Tongue (tissue), 2 donors: Measurements from ENCODE around the gene MIEF2. TPM values are rescaled to one million over a fixed set of nuclear protein-coding genes. Genes with fewer than 3 reads are reported as not detected.
A peak's percentile ranks its signal among the peaks of the same experiment; 100 is the strongest.
"Not testable (repeated sequence)": the region's sequence is repeated elsewhere in the genome, so short reads cannot be mapped to it uniquely, and the experiment has no call there.

Source experiments
- DNase-seq: peaks from one replicate; pipeline ENCODE4 v3.0.0-alpha.2; 2015
- total RNA-seq: library from RNA; depleted of rRNA; stranded (reverse); fragments of >200 nt; gene quantifications from one replicate; pipeline ENCODE4 v1.2.3, GENCODE V29; 2014

Gene MIEF2, protein sequence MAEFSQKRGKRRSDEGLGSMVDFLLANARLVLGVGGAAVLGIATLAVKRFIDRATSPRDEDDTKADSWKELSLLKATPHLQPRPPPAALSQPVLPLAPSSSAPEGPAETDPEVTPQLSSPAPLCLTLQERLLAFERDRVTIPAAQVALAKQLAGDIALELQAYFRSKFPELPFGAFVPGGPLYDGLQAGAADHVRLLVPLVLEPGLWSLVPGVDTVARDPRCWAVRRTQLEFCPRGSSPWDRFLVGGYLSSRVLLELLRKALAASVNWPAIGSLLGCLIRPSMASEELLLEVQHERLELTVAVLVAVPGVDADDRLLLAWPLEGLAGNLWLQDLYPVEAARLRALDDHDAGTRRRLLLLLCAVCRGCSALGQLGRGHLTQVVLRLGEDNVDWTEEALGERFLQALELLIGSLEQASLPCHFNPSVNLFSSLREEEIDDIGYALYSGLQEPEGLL
- total RNA-seq: 26.6 TPM

DNA sequence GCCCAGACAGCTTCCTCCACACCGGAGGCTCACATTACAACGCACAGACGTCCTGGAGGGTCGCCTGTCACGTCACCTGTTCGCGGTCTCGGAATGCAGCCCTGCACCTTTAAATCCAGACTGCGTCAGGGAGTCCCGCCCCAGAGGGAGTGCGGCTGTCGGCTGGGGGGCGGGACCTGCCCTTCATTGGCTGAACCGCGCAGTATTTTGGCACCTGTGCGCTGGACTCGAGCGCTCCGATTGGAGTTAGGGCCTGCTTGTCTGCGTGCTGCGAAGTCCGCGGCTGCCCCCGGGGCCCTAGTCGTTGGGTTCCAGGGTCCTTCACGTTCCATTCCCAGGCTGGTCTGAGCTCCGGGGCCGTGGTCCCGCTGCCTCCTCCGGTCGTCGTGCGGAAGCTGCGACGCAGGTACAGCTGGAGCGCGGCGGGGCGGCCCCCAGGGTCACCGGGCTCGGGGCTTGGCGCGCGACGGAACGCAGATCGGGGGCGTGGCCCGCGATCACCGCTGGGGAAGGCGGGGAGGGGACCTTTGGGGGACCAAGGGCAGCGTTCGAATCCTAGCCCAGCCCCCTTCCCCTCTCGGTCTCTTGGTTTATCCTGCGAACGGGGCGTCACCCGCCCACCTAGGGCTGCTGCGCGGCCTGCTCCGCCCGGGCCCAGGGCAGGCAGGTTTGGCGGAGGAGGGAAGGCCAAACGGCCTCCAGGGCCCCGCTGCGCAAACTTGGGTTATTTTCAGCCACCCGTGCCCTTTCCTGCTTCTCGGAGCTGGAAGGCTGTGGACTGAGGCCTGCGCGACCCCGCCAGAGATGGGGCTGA, at the start of gene MIEF2:
Gene MIEF2 (plus strand): TSS at position 331 of the 814 bp plus-strand sequence. CDS start 2,059 bp downstream, outside the sequence.
- DNase-seq: peak; percentile 98

DNA sequence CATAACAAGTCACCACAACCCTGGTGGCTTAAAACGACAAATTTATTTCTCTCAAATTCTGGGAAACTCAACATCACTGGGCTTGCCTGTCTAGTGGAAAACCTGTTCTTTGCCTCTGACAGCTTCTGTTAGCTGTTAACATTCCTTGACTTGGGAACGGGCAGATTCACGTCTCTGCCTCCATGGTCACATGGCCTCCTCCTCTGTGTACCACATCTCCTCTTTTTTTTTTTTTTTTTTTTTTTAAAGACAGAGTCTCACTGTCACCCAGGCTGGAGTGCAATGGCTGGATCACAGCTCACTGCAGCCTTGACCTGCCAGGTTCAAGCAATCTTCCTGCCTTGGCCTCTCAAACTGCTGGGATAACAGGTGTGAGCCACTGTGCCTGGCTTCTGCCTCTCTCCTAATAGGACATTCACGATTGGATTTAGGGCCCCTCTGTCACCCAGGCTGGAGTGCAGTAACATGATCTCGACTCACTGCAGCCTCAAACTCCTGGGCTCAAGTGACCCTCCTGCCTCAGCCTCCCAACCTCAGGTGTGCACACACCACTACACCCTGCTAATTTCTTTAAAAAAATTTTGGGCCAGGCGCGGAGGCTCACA, 46.7 kb upstream of the MIEF2 start:
- DNase-seq: peak; percentile 13

DNA sequence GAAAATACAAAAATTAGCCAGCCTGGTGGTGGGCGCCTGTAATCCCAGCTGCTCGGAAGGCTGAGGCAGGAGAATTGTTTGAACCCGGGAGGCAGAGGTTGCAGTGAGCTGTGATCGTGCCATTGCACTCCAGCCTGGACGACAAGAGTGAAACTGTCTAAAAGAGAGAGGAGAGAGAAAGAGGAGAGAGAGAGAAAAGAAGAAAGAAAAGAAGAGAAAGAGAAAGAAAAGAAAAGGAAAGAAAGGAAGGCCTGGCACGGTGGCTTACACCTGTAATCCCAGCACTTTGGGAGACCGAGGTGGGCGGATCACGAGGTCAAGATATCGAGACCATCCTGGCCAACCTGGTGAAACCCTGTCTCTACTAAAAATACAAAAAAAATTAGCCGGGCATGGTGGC, 43.6 kb upstream of the MIEF2 start:
- not testable (repeated sequence) for DNase-seq

DNA sequence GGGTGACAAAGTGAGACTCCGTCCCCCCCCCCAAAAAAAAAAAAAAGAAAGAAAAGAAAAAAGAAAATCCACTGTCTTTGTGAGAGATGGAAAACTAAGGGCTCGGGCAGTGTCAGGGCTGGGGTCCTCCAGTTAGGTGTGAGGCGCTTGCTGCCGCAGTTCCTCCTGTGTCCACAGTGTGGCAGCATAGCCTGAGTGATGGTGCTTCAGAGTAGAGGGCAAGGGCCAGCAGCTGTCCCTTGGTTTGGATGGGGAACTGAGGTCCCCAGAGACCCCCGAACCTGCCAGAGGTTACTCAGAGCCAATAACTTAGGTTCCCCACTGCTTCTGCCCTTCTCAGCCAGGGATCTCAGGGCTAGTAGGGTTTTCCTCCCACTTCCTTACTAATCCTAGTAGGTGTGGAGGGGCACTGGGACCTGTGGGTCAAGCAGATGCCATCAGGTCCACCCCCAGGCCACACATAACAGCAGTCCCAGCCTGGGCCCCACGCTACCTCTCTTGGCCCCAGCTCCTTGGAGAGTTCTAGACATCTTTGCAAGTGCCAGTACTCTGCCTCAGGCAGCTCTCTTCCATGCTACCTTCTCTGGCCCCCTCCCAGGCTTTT, 42.9 kb upstream of the MIEF2 start:
- DNase-seq: peak; percentile 86

DNA sequence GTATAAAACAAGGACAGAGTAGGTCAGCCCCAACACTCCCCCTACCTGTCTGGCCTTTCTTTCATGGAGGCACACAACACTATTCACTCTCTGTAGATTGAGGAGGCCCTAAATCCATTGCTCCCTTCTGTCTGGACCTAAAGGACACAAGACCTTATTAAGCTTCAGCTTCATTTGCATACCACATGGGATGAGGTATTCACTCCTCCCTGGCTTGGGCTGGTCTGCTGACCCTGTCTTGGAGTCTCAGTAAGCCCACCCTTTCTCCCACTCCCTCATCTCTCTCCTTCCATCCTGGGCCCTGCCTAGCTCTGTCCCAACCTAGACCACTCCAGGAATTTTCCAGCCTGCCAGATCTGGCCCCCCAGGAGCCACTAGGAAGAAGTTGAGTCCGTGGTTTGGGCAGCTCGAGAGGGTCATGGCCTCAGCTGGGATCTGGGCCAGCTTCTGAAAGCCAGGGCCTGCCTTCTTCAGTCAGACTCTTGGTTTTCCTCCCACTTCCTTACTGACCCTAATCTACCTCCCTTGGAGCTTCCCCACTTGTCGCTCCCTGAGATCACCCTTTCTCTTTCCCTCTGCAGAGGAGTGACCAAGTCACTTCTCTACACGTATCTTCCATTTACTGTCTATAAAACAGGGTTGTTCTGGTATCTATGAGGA, 41.6 kb upstream of the MIEF2 start:
- DNase-seq: peak; percentile 17

DNA sequence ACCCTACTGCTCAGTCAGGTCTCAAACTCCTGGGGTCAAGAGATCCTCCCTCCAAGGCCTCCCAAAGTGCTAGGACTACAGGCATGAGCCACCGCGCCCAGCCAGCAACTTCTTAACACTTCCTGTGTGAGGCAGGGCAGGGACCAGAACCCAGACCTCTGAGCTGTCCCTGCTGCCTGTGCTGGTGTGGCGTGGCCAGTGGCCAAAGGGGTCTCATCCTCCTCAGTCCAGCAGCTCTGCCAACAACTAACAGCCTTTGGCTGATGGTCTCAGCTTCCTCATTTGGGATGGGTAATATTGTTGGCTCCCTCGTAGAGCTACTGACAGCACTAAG, 36.4 kb upstream of the MIEF2 start:
- DNase-seq: no peak

DNA sequence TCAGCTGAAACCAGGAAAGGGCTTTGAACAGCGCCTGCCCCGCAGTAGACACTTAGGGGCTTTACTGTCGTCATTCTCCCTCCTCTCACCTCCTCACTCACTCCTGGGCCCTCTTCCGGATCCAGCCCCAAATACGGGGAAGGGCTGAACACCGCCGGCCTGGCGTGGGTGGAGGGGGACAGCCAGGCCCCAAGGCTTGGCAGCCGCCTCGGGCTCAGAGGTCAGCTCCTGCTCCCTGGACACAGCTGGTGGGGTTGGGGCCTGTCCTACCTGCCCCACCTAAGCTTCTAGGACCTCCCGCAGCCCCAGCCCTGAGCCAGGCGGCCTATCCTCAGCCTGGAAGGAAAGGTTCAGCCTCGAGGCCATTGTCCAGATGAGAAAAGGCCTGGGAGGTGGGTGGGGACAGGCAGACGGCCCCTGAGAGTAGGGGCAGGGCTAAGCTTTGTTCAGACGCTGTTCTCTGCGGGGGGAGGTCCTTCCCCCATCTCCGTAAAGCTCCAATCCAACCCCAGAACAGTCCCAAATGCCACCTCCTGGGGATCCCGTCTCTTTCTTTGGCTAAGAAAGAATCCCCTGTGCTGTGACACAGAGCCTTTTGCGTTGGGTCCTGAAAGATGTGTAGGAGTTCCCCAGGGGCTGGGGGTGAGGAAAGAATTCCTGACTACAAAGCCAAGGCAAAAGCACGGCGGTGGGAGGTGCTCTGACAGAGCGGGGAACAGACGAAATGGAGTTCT, 35.9 kb upstream of the MIEF2 start:
- peak; percentile 67 for DNase-seq

DNA sequence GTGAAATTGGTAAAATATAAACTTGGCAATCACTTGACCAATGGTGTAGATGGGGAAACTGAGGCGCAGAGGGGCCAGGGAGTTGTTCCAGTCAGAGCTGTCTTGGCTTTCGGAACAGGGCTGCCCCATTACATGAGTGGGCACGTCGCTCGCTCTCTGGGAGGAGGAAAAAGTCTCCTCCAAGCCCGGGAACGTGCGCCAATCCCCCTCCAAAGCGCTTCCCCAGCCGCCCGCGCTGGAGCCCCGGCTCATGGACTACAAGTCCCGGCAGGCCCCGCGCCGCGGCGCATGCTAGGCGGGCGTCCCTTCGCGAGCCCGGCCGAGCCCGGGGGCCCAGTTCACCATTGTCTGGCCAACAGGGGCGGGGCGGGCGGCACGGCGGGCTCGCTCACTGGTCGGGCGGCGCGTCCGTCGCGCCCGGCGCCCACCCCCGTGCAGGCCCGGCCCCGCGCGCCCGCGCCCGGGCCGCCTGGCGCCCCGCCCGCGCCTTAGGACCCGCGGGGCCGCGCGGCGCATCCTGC, 35.3 kb upstream of the MIEF2 start, which contains the start of gene LLGL1:
Gene LLGL1 (plus strand): TSS at position 515 of the 521 bp plus-strand sequence. CDS start 48 bp downstream, outside the sequence.
- DNase-seq: peak; percentile 98

DNA sequence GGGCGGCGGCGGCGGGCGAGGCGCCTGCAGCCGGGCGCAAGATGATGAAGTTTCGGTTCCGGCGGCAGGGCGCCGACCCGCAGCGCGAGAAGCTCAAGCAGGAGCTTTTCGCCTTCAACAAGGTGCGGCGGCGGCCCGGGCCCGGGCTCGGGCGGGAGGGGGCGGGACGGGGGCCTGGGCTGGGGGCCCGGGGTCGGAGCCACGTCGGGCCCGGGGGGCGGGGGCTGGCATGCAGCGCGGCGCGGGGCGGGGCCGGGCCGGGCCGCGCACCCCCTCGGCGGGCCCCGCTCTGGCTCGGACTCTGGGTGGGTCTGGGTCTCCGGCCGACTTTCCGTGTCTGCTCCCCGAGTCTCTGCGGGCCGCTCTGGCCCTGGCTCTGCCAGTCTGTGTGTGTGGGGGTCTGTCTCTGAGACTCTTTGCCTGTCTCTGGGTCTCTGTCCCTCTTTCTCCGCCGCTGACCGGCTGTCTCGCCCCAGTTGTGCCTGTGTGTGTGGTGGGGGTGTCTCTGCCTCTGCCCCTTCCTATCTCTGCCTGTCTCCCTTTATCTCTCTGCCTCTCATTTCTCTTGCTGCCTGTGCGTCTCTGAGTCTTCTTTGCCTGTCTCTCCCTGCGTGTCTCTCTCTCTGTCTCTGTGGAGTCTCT, 34.7 kb upstream of the MIEF2 start:
- peak; percentile 64 for DNase-seq

DNA sequence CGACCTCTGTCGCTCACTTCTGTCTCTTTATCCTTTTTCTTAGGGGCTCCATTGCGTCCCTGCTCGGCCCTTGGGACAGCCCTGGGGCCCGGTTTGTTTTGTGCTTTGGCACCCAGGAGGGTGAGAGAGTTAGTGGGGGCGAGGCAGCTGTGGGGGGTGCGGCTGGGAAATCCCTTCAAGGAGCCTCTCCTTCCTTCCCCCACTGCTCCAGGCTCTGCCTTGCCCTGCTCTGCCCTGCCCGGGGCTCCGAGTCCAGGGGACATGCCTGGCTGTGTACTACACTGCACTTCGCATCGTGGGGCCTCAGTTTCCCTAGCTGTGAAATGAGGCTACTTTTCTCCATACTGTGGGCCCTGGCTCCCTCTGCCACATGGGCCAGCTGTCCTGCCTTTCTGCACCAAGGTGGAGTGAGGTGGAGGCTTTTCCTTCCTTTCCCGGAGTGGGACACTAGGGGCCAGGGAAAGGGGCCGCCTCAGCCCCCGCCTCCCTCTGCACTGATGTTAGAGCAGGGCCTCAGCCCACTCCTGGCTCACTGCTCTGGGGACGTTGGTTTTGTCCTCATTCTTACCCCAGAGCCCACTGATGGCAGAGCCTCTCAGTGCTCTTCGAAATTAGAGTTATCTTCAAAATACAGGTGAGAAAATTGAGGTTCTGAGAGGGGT, 34.0 kb upstream of the MIEF2 start:
- no peak for DNase-seq

DNA sequence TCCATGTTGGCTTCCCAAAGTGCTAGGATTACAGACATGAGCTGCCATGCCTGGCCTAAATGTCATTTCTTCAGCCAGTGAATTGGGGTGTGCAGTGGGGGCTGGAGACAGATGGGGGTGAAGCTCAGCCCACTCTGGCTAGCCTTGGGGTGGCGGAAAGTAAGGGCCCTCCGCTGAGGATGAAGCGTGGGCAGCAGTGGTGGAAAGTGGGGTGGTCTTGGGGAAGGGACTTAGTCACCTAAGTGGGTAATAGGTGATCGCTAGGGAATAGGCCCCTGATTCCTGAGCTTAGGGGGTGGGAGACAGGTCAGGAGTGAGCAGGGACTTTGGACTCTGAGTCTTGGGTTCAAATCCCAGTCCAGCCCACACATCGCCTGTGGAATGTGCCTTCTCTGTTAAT, 32.8 kb upstream of the MIEF2 start:
- no peak for DNase-seq

DNA sequence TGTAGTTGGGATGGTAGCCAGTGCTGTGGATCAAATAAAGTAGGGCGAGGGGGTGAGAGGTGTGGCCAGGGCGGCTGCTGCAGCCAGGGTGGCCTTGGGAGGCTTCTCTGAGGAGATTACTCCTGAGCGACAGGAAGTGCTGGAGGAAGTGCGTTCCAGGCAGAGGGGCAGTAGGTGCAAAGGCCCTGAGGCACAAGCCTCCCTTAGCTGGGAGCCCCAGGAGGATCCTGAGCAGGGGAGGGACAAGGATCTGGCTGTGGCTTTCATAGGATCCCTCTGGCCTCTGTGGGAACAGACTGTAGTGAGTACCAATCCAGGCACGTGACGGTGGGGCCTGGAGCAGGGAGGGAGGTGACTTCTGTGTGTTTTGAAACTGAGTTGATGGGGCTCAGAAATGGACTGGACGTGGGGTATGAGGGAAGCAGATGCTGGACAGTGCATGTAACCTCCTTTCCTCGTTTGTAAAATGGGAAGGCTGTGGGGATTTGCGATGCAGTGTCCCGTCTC, 32.2 kb upstream of the MIEF2 start:
- no peak for DNase-seq

DNA sequence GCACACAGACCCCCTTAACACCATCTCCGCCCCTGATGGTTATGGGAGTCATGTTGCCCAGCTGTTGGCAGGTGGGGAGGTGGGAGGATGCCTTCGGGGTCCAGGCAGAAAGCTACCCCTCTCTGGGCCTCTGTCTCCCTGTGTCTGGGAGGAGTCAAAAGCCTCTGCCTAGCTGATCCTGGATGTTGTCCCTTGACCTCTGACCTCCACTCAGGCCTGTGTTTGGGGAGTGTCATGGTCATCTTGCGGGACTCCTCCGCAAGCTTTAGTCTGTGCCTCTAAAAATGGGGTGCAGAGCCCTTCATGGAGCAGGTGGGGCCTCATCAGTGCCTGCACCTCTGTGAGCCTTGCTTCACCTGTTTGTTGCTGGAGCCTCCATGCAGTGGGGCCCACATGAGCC, 31.2 kb upstream of the MIEF2 start:
- no peak for DNase-seq

DNA sequence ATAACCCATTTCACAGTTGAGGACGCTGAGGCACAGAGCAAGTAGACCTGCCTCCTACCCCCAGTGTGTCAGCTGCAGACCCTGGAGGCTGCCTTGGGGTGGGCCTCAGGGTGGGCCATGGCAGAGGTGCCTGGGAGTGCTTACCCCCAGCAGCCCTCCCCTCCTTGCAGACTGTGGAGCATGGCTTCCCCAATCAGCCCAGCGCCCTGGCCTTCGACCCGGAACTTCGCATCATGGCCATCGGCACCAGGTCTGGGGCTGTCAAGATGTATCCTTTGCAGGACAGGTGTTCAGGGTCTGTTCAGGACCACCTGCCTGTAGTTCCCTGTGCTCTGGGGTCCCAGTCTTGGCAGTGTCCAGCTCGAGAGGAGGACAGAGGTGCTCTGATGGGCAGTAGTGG, 30.7 kb upstream of the MIEF2 start:
- no peak for DNase-seq

DNA sequence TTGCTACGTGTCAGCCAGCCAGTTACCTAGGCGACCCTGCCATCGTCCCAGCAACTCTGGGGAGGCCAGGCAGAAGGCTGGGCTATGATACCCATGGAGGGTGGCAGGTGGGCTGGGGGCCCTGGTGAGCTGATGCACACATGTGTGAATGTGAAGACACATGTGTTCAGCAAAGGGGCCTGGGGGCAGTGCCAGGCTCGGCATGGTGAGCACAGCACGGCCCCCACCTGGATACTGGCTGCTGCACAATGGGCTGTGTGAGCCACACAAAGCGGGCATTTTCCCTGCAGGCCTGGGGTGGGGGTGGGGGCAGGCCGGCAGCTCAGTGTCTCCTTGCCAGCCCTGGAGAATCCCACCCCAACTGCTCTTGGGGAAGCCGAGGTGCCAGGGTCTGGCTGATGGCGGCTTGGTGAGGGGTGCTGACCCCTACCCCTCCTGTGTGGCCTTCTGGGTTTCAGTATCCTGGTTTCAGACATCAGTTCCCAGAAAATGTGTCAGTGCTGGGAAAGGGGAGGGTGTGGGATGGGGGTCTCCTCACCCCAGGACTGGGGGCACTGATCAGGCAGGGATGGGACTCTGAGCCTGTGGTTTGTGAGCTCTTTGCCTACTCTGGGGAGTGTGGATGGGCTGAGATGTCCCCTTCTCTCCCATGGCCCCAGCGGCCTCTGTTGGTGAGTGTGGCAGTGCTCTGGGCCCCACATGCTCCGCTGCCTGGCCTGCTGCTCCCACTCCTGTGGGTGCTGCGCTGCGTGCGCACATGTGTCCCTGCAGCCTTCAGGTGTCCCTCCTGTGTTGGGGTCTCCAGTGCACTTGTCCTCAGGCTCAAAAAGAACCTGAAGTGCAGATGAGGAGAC, 29.9 kb upstream of the MIEF2 start:
- peak; percentile 31 for DNase-seq

DNA sequence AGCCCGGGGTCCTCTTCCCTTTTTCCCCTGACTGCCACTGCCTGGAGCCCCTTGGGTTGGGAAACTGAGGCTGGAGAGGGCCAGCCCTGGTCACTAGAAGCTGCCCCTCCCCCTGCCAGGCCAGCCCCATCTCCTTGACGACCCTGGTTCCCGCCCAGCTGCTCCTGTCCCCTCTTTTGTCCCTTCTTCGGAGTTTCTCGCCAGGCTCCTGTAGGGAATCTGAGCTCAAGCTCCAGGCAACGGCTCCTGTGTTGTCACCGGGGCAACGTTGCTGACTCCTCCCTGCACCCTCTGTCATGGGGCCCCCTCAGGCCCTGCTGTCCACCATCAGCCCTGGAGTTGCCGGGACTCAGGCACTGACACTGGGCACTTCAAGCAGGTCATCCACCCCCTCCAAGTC, 29.3 kb upstream of the MIEF2 start:
- peak; percentile 20 for DNase-seq

DNA sequence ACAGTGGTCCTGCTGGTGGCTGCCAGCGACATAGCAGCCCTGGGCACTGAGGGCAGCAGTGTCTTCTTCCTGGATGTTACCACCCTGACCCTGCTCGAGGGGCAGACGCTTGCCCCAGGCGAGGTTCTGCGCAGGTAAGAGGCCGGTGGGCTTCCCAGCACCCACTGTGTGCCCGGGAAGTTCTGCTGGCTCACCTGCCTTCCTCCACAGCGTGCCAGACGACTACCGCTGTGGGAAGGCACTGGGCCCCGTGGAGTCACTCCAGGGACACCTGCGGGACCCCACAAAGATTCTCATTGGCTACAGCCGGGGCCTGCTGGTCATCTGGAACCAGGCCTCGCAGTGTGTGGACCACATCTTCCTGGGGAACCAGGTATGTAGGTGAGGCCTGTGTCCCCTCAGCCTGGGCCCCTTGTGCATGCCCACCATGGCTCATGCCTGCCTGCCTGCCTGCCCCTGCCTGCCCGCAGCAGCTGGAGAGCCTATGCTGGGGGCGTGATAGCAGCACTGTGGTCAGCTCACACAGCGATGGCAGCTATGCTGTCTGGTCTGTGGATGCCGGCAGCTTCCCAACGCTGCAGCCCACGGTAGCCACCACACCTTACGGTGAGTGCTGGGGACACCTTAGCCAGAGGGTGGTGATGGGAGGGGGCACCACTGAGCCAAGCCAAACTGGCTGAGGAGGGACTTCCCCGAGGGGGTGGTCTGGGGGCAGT, 26.5 kb upstream of the MIEF2 start:
- no peak for DNase-seq

DNA sequence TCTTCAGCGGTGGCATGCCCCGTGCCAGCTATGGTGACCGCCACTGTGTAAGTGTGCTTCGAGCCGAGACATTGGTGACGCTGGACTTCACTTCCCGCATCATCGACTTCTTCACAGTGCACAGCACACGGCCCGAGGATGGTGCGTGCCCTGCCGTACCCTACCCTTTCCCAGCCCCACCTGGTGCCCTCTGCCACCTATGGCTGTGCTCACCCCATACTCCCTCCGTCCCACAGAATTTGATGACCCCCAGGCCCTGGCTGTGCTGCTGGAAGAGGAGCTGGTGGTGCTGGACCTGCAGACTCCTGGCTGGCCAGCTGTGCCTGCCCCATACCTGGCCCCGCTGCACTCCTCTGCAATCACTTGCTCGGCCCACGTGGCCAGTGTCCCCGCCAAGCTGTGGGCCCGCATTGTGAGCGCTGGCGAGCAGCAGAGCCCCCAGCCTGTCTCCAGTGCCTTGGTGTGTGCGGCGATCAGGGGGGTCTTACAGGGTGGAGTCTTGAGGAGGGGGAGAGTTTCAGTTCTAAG, 25.5 kb upstream of the MIEF2 start:
- no peak for DNase-seq
